ENCODE data around the gene RAPGEF1. TPM values are rescaled to one million over a fixed set of nuclear protein-coding genes. Genes with fewer than 3 reads are reported as not detected.

RAPGEF1 gene
- total RNA-seq, 1 experiment from 2014 or later = 55.6 TPM

- H3K23me2 ChIP-seq (ENCODE audit: insufficient read length, low read depth, low read length, poor library complexity, severe bottlenecking) = no peaks in the 10 kb centered on the region
- H4K91ac ChIP-seq (ENCODE audit: insufficient read length, low read depth, low read length) = no peak overlapping the region
- Mint-ChIP-seq H3K36me3 (ENCODE audit: insufficient read depth in 1 of 3, low read depth in 3 of 3) (peaks cover 3 to 32% (median 28%) of the 10 kb centered on the region in 3 experiments; a peak in 6 of 7 replicates), H3K4me3 (no peak overlapping the region), H3K4me1 (peaks cover 0 to 2% of the 10 kb centered on the region in 2 experiments; a peak in 2 of 4 replicates), H3K27me3 (ENCODE audit: low read depth) (no peaks in the 10 kb centered on the region), H3K9me3 (no peaks in the 10 kb centered on the region), H3K27ac (no peak overlapping the region; a peak in 1 of 7 replicates)
- no peak overlapping the region for H3K23ac ChIP-seq (ENCODE audit: insufficient read length, low read depth, low read length)
- H3K4me2 ChIP-seq (ENCODE audit: insufficient read depth, insufficient read length, low read length) = no peak overlapping the region
- H2BK20ac ChIP-seq (ENCODE audit: low read depth, low read length, poor library complexity, severe bottlenecking) = no peak overlapping the region
- no peak overlapping the region for H2BK15ac ChIP-seq (ENCODE audit: low read depth, low read length)
- no peak overlapping the region for H2AFZ ChIP-seq (ENCODE audit: low read length)
- DNase-seq = no peak
- H3K18ac ChIP-seq (ENCODE audit: insufficient read length, low read depth, low read length) = no peak overlapping the region
- no peak overlapping the region for H3K9ac ChIP-seq (ENCODE audit: extremely low read depth, insufficient read length, low read length)
- no peaks in the 10 kb centered on the region for H3K79me1 ChIP-seq (ENCODE audit: insufficient read depth, low read depth, low read length, poor library complexity, severe bottlenecking)
- no peak overlapping the region for H3K27ac ChIP-seq (ENCODE audit: insufficient read length, low read depth, low read length)
- no peaks in the 10 kb centered on the region for H4K20me1 ChIP-seq (ENCODE audit: control insufficient read depth, insufficient read depth, insufficient read length)
- no peak overlapping the region for H4K8ac ChIP-seq (replicated peaks; ENCODE audit: insufficient read length, low read depth, low read length)
- no CpG with 5 or more reads among the region's 21 CpGs for WGBS (ENCODE audit: extremely low coverage, insufficient read length, low lambda C conversion rate)
- no peaks in the 10 kb centered on the region for H3K4me1 ChIP-seq (ENCODE audit: insufficient read depth, low read length)
- no peak overlapping the region for H2BK120ac ChIP-seq (ENCODE audit: low read depth, low read length, poor library complexity, severe bottlenecking)
- no peak overlapping the region for H2BK12ac ChIP-seq (ENCODE audit: insufficient read length, low read depth, low read length)
- H3K9me3 ChIP-seq (ENCODE audit: control insufficient read depth, low read depth, low read length) = no peaks in the 10 kb centered on the region
- H3K4ac ChIP-seq (ENCODE audit: low read depth, low read length) = no peak overlapping the region
- no peak overlapping the region for H2AK5ac ChIP-seq (ENCODE audit: insufficient read length, low read length)
- no peak overlapping the region for H3K56ac ChIP-seq (ENCODE audit: insufficient read length, low read depth, low read length)
- H3T11ph ChIP-seq (ENCODE audit: low read length) = no peak overlapping the region
- no peak overlapping the region for H4K5ac ChIP-seq (ENCODE audit: insufficient read length, low read depth, low read length)
- H2BK5ac ChIP-seq (ENCODE audit: insufficient read length, low read length) = no peak overlapping the region
- no peaks in the 10 kb centered on the region for H3K27me3 ChIP-seq (ENCODE audit: insufficient read depth, low read length)
- no peak overlapping the region for H3K14ac ChIP-seq (ENCODE audit: insufficient read depth, low read length)
- no peak for TF ChIP-seq CTCF (conservative IDR thresholded peaks at IDR 0.05)
- H3K79me2 ChIP-seq (ENCODE audit: insufficient read depth, low read length) = no peaks in the 10 kb centered on the region
These were observed 145.8 kb downstream of the RAPGEF1 start for GRCh38 chr9:131593936-131594665.

All from H9 (cell line).